ENCODE measurements around the gene DOK6.

GRCh38 chr18:69638056-69638455, 237.4 kb downstream of the DOK6 start:
- TF ChIP-seq CTCF (IDR thresholded peaks at IDR 0.05), result no peak
- TF ChIP-seq POLR2A (IDR thresholded peaks at IDR 0.05), result no peak
